ENCODE measurements around the gene GNAT1. TPM values are rescaled to one million over a fixed set of nuclear protein-coding genes. Genes with fewer than 3 reads are reported as not detected.

Gene GNAT1
- total and polyA plus RNA-seq, 2 of the 13 experiments (the other 11 are each of a cell fraction or from before 2014, with no cell fraction given), result 0.15 TPM; not detected in 1

GRCh38 chr3:50212971-50213370, 21.6 kb downstream of the GNAT1 start (continued):
- TF ChIP-seq RXRA (CRISPR knock-in tag; IDR thresholded peaks at IDR 0.05), result no peak

GRCh38 chr3:50213373-50213772, 22.0 kb downstream of the GNAT1 start:
- Histone ChIP-seq H3K9me3 (ENCODE audit: low read length) (no peaks in the 10 kb centered on the region), H3K36me3 (replicated peaks in 1 of 2; ENCODE audit: control insufficient read depth in 1 of 2, insufficient read depth in 2 of 2, low read length in 2 of 2) (peaks cover 16 to 46% of the 10 kb centered on the region in 2 experiments), H3K27ac (ENCODE audit: extremely low read length, insufficient read depth, low read length) (no peak overlapping the region), H4K20me1 (ENCODE audit: insufficient read depth, low read length) (no peaks in the 10 kb centered on the region; the same call in 1 of the 2 replicates), H3K9ac (ENCODE audit: insufficient read depth, low read depth, low read length) (no peak overlapping the region), H3K4me2 (ENCODE audit: low read depth, low read length) (no peak overlapping the region), H3K4me1 (ENCODE audit: insufficient read depth, low read length) (peaks cover 60% of the 10 kb centered on the region), H3K4me3 (replicated peaks in 1 of 3; ENCODE audit: insufficient read depth in 1 of 3, low read depth in 2 of 3, low read length in 3 of 3) (no peak overlapping the region), H3K79me2 (ENCODE audit: insufficient read depth, low read length) (peaks cover 25% of the 10 kb centered on the region), H3K27me3 (ENCODE audit: control insufficient read depth in 1 of 2, insufficient read depth in 2 of 2, low read length in 2 of 2) (no peaks in the 10 kb centered on the region), H2AFZ (ENCODE audit: low read length) (no peak overlapping the region)
- CTCF ChIA-PET (ENCODE audit: low intra/inter-chr PET ratio, low total read pairs), result no interaction called here
- FAIRE-seq (no peak), ATAC-seq (no peak), DNase-seq (ENCODE audit: low spot score) (no peak)
- WGBS (ENCODE audit: low lambda C conversion rate), result no CpG with 5 or more reads among the region's 12 CpGs
- in situ Hi-C loops (cut with HindIII; ENCODE audit: extremely low pct_ligation_motif_present, low pct_unique_long_range_greater_than_20kb) (no loop called here), intact Hi-C loops (cut with micrococcal nuclease; ENCODE audit: unreplicated experiment) (no loop called here)
- no TSS peak for BruUV-seq (replicated peaks)
- POLR2A ChIA-PET, result interaction anchor here (1.5 to 16.5 kb wide), 4 partner anchors 2 to 22 kb away, joined by 4 to 844 read pairs (median 625); partner anchors contain the start of genes GNAI2 and SLC38A3
- no peak for TF ChIP-seq SALL2 (CRISPR knock-in tag; IDR thresholded peaks at IDR 0.05)
- TF ChIP-seq SYNCRIP (IDR thresholded peaks at IDR 0.05; ENCODE audit: insufficient read depth, low read depth, low read length), result no peak
- no peak for TF ChIP-seq ZNF335 (CRISPR knock-in tag; IDR thresholded peaks at IDR 0.05)
- no peak for TF ChIP-seq KMT2A (CRISPR knock-in tag; IDR thresholded peaks at IDR 0.05)
- TF ChIP-seq TRAFD1 (CRISPR knock-in tag; IDR thresholded peaks at IDR 0.05; ENCODE audit: borderline replicate concordance), result no peak
- no peak for TF ChIP-seq ZNF512 (CRISPR knock-in tag; IDR thresholded peaks at IDR 0.05)
- no peak for TF ChIP-seq FOXK1 (CRISPR knock-in tag; IDR thresholded peaks at IDR 0.05; ENCODE audit: borderline replicate concordance, low read depth)
- TF ChIP-seq TFAP4 (IDR thresholded peaks at IDR 0.05; ENCODE audit: borderline replicate concordance, low read depth), result no peak
- TF ChIP-seq SNAI1 (CRISPR knock-in tag; IDR thresholded peaks at IDR 0.05; ENCODE audit: borderline replicate concordance), result 0 out of 2 replicates have a peak, but pooled peaks have one; percentile 13
- no peak for TF ChIP-seq POLR2AphosphoS5 (IDR thresholded peaks at IDR 0.05; ENCODE audit: low read depth, low read length)
- no peak for TF ChIP-seq PRDM10 (CRISPR knock-in tag; IDR thresholded peaks at IDR 0.05; ENCODE audit: low read depth)
- no peak for TF ChIP-seq SNAPC5 (CRISPR knock-in tag; IDR thresholded peaks at IDR 0.05; ENCODE audit: borderline replicate concordance)
- no peak for TF ChIP-seq FLYWCH1 (CRISPR knock-in tag; IDR thresholded peaks at IDR 0.05)
- no peak for TF ChIP-seq HNRNPH1 (optimal IDR thresholded peaks at IDR 0.05; ENCODE audit: low read depth, low read length)

Data from HepG2 (cell line).